Measurements from ENCODE around the gene ARMC9. TPM values are rescaled to one million over a fixed set of nuclear protein-coding genes. Genes with fewer than 3 reads are reported as not detected.
A peak's percentile ranks its signal among the peaks of the same experiment; 100 is the strongest.
"Not testable (repeated sequence)": the region's sequence is repeated elsewhere in the genome, so short reads cannot be mapped to it uniquely, and the experiment has no call there.

Gene ARMC9
- total RNA-seq, 1 donor from 2014 or later = 19.3 TPM

- not testable (repeated sequence) for H3K36me3 Mint-ChIP-seq (ENCODE audit: unreplicated experiment); H3K9me3 Mint-ChIP-seq (ENCODE audit: unreplicated experiment); H3K27me3 Mint-ChIP-seq (ENCODE audit: unreplicated experiment); DNase-seq; H3K4me3 Mint-ChIP-seq (ENCODE audit: unreplicated experiment); H3K27ac Mint-ChIP-seq (ENCODE audit: unreplicated experiment); H3K4me1 Mint-ChIP-seq (ENCODE audit: low read depth, unreplicated experiment)
- TF ChIP-seq, protein P1, sequence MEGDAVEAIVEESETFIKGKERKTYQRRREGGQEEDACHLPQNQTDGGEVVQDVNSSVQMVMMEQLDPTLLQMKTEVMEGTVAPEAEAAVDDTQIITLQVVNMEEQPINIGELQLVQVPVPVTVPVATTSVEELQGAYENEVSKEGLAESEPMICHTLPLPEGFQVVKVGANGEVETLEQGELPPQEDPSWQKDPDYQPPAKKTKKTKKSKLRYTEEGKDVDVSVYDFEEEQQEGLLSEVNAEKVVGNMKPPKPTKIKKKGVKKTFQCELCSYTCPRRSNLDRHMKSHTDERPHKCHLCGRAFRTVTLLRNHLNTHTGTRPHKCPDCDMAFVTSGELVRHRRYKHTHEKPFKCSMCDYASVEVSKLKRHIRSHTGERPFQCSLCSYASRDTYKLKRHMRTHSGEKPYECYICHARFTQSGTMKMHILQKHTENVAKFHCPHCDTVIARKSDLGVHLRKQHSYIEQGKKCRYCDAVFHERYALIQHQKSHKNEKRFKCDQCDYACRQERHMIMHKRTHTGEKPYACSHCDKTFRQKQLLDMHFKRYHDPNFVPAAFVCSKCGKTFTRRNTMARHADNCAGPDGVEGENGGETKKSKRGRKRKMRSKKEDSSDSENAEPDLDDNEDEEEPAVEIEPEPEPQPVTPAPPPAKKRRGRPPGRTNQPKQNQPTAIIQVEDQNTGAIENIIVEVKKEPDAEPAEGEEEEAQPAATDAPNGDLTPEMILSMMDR (IDR thresholded peaks at IDR 0.05; ENCODE audit: partially characterized antibody, unreplicated experiment) = peak; percentile 57
Measured at GRCh38 chr2:231405601-231406367, 207.4 kb downstream of the ARMC9 start.

DNA sequence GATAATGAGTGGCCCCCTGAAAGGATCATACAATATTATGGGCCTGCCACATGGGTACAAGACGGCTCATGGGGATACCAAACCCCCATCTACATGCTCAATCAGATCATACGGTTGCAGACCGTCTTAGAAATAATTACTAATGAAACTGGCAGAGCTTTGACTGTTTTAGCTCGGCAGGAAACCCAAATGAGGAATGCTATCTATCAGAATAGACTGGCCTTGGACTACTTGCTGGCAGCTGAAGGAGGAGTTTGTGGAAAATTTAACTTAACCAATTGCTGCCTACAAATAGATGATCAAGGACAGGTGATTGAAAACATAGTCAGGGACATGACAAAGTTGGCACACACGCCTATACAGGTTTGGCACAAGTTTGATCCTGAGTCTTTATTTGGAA is 209.3 kb downstream of the ARMC9 start:
- not testable (repeated sequence) for H3K4me1 Mint-ChIP-seq (ENCODE audit: low read depth, unreplicated experiment); H3K27ac Mint-ChIP-seq (ENCODE audit: unreplicated experiment); H3K27me3 Mint-ChIP-seq (ENCODE audit: unreplicated experiment); H3K9me3 Mint-ChIP-seq (ENCODE audit: unreplicated experiment); H3K4me3 Mint-ChIP-seq (ENCODE audit: unreplicated experiment); DNase-seq; H3K36me3 Mint-ChIP-seq (ENCODE audit: unreplicated experiment)

DNA sequence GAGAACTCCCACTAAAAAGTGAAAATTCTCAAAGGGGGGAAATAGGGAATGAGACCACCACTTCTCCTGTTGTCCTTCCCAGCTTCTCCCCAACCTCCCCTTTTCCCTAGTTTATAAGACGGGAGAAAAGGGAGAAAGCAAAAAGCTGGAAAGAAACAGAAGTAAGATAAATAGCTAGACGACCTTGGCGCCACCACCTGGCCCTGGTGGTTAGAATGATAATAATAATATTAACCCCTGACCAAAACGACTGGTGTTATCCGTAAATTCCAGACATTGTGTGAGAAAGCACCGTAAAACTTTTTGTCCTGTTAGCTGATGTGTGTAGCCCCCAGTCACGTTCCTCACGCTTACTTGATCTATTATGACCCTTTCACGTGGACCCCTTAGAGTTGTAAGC is 209.9 kb downstream of the ARMC9 start:
- not testable (repeated sequence) for H3K4me3 Mint-ChIP-seq (ENCODE audit: unreplicated experiment); H3K27ac Mint-ChIP-seq (ENCODE audit: unreplicated experiment); H3K4me1 Mint-ChIP-seq (ENCODE audit: low read depth, unreplicated experiment); H3K9me3 Mint-ChIP-seq (ENCODE audit: unreplicated experiment); H3K27me3 Mint-ChIP-seq (ENCODE audit: unreplicated experiment); H3K36me3 Mint-ChIP-seq (ENCODE audit: unreplicated experiment); DNase-seq

DNA sequence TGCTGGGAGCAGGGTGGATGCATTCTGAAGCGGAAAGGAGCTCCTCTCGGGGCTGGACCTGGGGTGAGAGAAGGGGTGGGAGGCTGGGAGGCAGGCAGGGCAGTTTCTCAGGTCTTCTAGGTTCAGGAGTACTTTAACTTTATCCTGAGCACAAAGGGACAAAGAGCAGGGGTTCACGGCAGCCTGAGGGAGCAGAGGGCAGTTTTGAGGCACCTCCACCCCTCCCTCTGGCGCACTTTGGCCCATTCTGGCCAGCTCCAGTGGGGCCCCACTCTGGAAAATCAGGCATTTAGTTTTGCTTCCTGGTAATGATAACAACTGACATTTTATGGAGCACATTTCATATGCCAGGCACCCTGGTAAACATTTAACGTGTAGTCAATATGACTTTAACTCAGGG is 211.3 kb downstream of the ARMC9 start:
- H3K4me1 Mint-ChIP-seq (ENCODE audit: low read depth, unreplicated experiment) = peaks cover 11% of the 10 kb centered on the region
- peaks cover 2% of the 10 kb centered on the region for H3K27me3 Mint-ChIP-seq (ENCODE audit: unreplicated experiment)
- no peak overlapping the region for H3K4me3 Mint-ChIP-seq (ENCODE audit: unreplicated experiment)
- H3K36me3 Mint-ChIP-seq (ENCODE audit: unreplicated experiment) = no peaks in the 10 kb centered on the region
- H3K27ac Mint-ChIP-seq (ENCODE audit: unreplicated experiment) = no peak overlapping the region
- TF ChIP-seq, protein P1 (IDR thresholded peaks at IDR 0.05; ENCODE audit: partially characterized antibody, unreplicated experiment) = no peak
- peaks cover 5% of the 10 kb centered on the region for H3K9me3 Mint-ChIP-seq (ENCODE audit: unreplicated experiment)
- DNase-seq = no peak

DNA sequence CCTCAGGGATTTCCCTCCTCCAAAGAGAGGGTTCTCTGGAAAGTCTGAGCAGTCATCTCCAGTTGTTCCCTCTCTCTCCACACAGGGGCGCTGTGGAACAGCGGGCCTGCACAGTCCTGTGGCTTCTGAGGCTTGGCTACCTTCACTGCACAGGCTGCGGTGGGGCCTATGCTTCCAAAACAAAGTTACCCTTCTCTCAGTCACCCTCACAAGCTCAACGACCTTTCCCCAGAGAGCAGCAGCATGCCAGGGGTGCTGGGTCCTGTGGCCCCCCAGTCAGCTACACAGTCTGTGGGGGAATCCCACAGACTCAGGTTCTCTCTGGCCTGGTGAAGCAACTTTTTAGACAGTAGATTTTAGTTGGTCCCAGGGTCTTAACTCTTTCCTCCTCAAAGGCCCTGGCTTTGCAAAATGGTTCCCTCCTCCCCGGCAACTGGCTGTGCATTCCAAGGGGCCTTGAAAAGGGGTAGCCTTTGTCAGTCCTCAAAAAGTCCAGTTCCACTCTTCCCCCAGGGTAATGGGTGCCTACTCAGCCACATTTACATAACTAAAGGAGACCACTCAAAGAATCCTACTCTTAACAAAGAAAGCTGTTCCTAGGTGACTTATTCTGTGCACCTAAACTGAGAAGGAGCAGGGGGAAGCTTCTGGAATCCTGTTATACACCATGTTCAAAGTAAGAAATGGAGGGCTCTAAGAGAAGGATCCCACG is 212.0 kb downstream of the ARMC9 start:
- Mint-ChIP-seq H3K4me3 (ENCODE audit: unreplicated experiment) (no peak overlapping the region), H3K4me1 (ENCODE audit: low read depth, unreplicated experiment) (peaks cover 11% of the 10 kb centered on the region)

More for the DNA sequence above, 212.0 kb downstream of the ARMC9 start:
- H3K36me3 Mint-ChIP-seq (ENCODE audit: unreplicated experiment) = no peaks in the 10 kb centered on the region
- H3K27ac Mint-ChIP-seq (ENCODE audit: unreplicated experiment) = no peak overlapping the region
- TF ChIP-seq, protein P1 (IDR thresholded peaks at IDR 0.05; ENCODE audit: partially characterized antibody, unreplicated experiment) = peak; percentile 64
- H3K9me3 Mint-ChIP-seq (ENCODE audit: unreplicated experiment) = peaks cover 5% of the 10 kb centered on the region
- H3K27me3 Mint-ChIP-seq (ENCODE audit: unreplicated experiment) = peaks cover 2% of the 10 kb centered on the region
- no peak for DNase-seq
